Measurements from ENCODE around the gene CNBD2.

- TF ChIP-seq CTCF (conservative IDR thresholded peaks at IDR 0.05; ENCODE audit: low read depth, low read length) (no peak), EZH2 (IDR thresholded peaks at IDR 0.05; ENCODE audit: borderline replicate concordance, low read depth, low read length, poor library complexity, severe bottlenecking) (no peak)
Measured at GRCh38 chr20:36018208-36018988, 50.0 kb downstream of the CNBD2 start.

All from A673 (cell line).